Activated CD8-positive, alpha-beta memory T cell treated with anti-CD3 and anti-CD28 coated beads for 24 hours (primary cell): ENCODE data around the gene JARID2.
"Not testable (repeated sequence)": the region's sequence is repeated elsewhere in the genome, so short reads cannot be mapped to it uniquely, and the experiment has no call there.

Source experiments
- DNase-seq: peaks from one replicate; pipeline ENCODE4 v3.0.0-alpha.2; 2020

The JARID2 gene

GRCh38 chr6:15316754-15317153 is 70.9 kb downstream of the JARID2 start:
- DNase-seq = no peak

DNA sequence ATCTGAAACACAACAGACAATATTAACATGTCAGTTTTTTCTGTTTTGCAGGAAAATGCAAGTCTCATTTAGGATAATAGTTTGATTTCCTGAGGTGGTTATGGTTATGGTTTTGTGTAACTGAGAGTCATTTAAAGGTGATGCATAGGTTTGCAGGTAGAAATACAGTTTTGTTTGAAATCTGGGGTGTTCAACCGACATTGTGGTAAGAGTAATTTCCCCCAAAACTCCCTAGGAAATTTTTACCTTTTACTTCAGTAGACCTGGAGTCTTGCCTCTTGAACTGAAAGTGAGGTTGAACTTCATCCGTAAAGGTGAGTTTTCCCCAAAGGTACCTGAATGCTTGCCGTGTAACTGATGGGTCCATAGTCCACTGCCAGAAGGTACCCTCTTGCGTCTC is 71.4 kb downstream of the JARID2 start:
- DNase-seq = no peak

GRCh38 chr6:15317934-15318902 is 72.3 kb downstream of the JARID2 start:
- DNase-seq = no peak

DNA sequence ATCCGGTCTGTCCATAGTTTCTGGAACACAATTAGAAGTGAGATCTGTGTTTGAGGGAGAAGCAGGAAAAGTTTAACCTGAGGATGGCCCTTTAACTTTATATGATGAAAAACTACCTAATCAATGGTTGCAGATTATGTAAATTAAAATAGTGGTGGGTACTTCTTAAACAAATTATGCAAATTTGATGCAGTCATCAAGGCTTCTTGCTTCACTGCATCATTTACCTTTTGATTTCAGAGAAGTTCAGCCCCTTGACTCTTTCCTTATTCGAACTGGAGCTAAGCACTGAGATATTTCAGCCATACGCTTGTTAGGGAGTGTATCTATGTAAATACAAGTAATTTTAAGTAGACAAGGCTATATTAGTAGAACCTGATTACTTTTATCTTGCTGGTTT is 73.8 kb downstream of the JARID2 start:
- no peak for DNase-seq

DNA sequence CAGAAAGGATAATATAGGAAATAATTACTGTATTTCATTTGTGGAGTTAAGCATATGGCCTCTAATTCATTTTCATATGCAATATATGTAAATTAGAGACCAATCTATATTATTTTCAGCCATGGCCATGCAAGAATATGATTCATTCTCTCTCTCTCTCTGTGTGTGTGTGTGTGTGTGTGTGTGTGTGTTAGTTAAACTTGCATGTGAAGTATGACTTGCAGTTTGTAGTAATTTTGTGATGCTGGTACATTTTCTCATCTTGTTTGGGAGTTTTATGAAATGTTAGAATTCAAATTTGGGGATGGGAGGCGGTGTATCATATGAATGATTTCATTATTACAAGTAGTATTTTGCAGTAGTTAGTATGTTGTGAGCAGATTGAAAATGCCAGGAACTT is 74.8 kb downstream of the JARID2 start:
- no peak for DNase-seq

GRCh38 chr6:15322184-15322583 is 76.3 kb downstream of the JARID2 start:
- no peak for DNase-seq

- no peak for DNase-seq
Observed at GRCh38 chr6:15322781-15323536, 77.1 kb downstream of the JARID2 start.

GRCh38 chr6:15323611-15324010 is 77.7 kb downstream of the JARID2 start:
- not testable (repeated sequence) for DNase-seq

DNA sequence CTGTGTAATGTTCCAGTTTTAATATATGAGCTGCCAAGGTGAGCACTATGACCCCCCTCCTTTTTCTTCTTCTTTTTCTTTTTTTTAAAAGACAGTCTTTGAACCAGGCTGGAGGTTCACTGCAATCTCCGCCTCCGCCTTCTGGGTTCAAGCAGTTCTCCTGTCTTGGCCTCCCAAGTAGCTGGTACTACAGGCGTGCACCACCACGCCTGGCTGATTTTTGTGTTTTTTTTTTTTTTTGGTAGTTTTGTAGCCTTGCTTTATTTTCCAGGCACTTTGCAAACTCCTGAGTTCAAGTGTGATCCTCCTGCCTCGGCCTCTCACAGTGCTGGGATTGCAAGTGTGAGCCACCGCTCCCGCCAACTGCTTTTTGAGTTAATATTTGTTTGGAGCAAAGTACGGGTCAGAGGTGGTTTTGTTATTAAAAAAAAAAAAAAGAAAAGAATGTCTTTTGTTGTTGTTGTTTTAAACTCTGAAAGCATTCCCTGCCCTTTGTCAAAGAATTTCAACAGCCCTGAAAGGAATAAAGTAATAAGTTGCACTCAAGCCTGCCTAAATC is 78.6 kb downstream of the JARID2 start:
- no peak for DNase-seq

DNA sequence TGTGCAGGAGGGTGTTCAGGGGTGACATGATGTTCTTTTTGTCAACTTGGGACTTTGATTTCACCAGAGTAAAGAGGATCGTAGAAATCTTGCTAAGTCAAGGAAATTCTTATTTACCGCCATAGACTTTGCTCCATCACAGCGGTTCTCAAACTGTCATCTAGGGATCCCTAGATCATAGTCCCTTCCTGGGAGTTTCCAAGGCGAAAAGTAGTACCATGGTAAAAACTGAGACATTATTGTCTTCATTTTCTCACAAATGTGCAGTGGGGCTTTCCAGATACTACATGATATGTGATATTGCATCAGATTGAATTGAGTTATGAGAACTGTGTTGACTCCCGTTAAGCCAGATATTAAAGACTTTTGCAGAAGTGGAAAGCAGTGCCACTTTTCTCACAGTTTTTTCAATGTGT is 79.7 kb downstream of the JARID2 start:
- no peak for DNase-seq

DNA sequence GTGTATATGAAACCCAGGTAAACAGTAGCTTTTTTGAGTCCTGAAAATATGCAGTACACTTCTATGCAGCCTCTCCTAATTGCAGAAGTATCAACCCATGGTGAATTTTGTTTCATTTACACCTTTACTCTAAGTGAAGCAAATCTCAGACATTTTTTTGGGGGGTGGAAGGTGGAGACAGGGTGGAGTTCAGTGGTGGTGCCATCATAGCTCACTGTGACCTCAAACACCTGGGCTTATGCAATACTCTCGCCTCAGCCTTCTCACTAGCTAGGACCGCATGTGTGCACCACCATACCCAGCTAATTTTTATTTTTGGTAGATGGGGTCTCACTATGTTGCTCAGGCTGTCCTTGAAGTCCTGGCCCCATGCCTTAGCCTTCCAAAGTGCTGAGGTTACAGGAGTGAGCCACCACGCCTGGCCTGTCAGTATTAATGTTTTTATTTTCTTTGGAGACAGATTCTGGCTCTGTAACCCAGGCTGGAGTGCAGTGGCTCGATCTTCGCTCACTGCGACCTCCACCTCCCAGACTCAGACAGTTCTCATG is 80.3 kb downstream of the JARID2 start:
- DNase-seq = no peak

GRCh38 chr6:15327271-15327670 is 81.4 kb downstream of the JARID2 start:
- DNase-seq = no peak

GRCh38 chr6:15329197-15329671 is 83.4 kb downstream of the JARID2 start:
- DNase-seq = no peak

DNA sequence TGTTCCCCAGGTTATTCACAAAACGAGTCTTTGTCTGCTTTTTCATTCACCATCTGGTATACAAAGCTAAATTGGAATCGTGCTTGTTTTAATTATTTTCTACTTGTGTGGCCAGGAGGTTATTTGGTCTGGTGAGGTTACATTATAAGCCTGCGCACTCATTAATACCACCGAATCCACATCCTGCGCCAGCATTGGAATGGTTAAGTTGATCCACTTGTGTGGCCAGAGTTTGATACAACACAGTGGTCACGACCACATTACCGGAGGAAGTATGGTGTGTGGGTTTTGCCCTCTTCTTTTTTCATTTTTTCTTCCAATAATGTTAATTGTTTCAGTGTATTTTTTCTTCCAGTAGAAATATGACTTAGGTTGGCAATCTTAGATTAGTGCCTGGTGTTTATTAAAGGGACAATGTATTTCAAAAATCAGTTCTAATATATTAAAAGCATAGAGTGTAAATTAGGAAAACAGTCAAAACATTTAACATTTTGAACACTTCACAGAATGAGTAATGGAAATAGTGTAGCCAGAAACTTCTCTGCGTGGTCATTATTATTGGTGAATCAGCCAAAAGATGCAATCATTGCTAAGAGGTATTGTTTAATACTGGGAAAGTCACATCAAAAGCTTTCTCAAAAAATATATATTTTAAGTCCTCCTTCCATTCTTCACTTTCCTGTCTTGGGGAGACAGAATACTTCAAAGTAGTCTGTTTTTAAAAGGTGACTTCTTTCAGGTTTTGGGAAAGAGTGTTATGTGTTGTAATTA is 84.5 kb downstream of the JARID2 start:
- no peak for DNase-seq

GRCh38 chr6:15331143-15331542 is 85.3 kb downstream of the JARID2 start:
- no peak for DNase-seq

DNA sequence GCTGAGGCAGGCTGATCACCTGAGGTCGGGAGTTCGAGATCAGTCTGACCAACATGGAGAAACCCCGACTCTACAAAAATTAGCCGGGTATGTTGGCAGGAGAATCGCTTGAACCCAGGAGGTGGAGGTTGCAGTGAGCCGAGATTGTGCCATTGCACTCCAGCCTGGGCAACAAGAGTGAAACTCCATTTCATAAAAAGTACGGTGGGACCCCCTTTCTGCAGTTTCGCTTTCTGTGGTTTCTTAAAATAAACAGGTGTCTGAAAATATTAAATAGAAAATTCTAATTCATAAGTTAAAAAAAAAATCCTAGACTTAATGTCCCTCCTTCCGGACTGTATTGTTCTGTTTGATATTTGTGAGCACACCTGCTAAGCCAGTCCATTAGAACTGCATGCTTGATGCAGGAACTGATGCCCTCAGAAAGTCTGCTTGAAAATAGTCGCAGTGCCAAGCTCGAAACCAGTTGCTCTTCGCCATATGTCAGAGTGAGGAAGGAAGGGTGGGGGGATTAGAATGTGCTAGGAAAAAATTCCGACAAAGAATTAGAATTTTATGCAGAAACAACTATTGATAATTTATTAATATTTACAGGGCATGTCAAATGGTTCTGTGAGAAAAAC is 85.9 kb downstream of the JARID2 start:
- DNase-seq = no peak

DNA sequence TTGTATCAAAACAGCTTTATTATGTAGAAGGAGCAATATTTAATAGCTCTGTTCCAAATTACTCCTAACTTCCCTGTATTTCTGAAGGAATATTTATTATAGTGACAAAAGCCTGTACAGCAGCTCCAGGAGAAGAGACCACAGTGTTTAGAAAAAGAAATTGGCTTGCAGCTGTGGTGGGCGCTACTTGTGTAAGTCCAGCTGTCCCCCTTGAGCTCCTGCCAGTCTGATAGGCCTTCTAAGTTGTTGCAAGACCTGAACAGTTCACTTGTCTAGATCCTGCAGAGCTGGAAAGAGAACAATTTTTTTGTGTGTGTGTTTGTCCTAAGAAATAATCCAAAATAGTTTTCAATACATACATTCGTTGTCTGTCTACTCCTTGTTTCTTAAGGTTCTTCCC is 86.6 kb downstream of the JARID2 start:
- no peak for DNase-seq

DNA sequence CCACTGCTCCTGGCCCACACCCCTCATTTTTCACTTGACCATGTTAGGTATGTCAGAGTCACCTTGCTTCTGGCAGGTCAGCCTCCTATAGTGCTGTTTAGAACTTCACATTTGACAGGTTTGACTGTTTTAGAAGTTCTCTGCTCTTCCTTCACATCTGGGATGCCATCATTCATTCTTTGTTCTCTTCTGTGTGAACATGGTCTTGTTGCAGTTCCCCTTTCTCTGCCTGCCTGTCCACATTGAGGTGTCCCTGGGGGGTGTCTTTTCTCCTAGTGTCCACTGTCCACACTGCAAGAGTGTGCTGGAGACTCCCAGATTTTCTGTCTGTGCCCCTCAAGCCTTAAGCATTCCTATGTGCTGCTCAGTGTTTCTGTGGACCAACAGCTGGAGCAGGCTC is 89.5 kb downstream of the JARID2 start:
- no peak for DNase-seq

DNA sequence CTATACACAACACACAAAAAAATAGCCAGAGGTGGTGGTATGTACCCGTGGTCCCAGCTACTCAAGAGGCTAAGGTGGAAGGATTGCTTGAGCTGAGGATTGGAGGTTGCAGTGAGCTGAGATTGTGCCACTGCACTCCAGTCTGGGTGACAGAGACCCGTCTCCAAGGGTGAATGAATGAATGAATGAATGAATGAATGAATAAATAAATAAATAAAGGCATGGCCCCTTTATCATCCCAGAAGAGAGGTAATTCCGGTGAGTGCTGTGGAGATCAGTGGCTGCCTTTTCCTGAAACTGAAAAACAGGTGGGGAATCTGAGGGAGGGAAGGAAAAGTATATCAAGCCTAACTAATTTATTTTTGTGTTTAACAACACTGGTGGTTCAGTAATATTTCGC is 90.0 kb downstream of the JARID2 start:
- no peak for DNase-seq

- no peak for DNase-seq
Observed at GRCh38 chr6:15336900-15337560, 91.2 kb downstream of the JARID2 start.

GRCh38 chr6:15337582-15337981 is 91.7 kb downstream of the JARID2 start:
- no peak for DNase-seq
